ENCODE results near the gene IL17RB.
A peak's percentile ranks its signal among the peaks of the same experiment; 100 is the strongest.

IL17RB gene

GRCh38 chr3:53833700-53834099 lies 12.7 kb upstream of the IL17RB start:
- Histone ChIP-seq H3K23ac (ENCODE audit: low read depth, low read length, poor library complexity) (no peak overlapping the region), H2AFZ (ENCODE audit: low read length) (no peak overlapping the region), H2AK5ac (ENCODE audit: low read depth, low read length) (peak overlapping the region; percentile 19), H3K27ac (replicated peaks; ENCODE audit: low read length) (no peak overlapping the region), H3K4me3 (ENCODE audit: low read length in 2 of 2) (no peak overlapping the region), H3K27me3 (ENCODE audit: control insufficient read depth in 3 of 3, insufficient read depth in 3 of 3, low read depth in 1 of 3, low read length in 3 of 3) (no peaks in the 10 kb centered on the region), H2BK5ac (ENCODE audit: low read length) (peak overlapping the region; percentile 49), H3K4ac (ENCODE audit: low read length) (no peak overlapping the region), H3K4me2 (ENCODE audit: insufficient read depth, low read length, poor library complexity, severe bottlenecking) (no peak overlapping the region), H2BK12ac (ENCODE audit: low read length) (no peak overlapping the region), H3K14ac (ENCODE audit: low read length) (no peak overlapping the region), H3K18ac (ENCODE audit: low read length) (no peak overlapping the region), H3K36me3 (replicated peaks in 1 of 2; ENCODE audit: control insufficient read depth in 2 of 2, insufficient read depth in 2 of 2, low read length in 2 of 2) (peaks cover 2 to 4% of the 10 kb centered on the region in 2 donors), H3K9ac (ENCODE audit: low read depth, low read length, poor library complexity) (no peak overlapping the region), H4K91ac (ENCODE audit: low read depth, low read length, poor library complexity) (no peak overlapping the region), H2BK120ac (ENCODE audit: low read depth, low read length) (no peak overlapping the region), H3K79me1 (ENCODE audit: low read depth, low read length) (peaks cover 2% of the 10 kb centered on the region), H4K8ac (ENCODE audit: low read depth, low read length) (no peak overlapping the region), H3K4me1 (ENCODE audit: control insufficient read depth in 2 of 2, insufficient read depth in 1 of 2, low read depth in 1 of 2, low read length in 2 of 2) (no peaks in the 10 kb centered on the region), H2BK15ac (ENCODE audit: low read length) (no peak overlapping the region), H3K9me3 (replicated peaks in 1 of 2; ENCODE audit: control insufficient read depth in 2 of 2, insufficient read depth in 1 of 2, low read depth in 1 of 2, low read length in 2 of 2) (no peaks in the 10 kb centered on the region)
- no peak for DNase-seq (ENCODE audit: low spot score)
- WGBS, 2 donors (ENCODE audit: extremely low coverage in 2 of 2, insufficient read length in 2 of 2, insufficient replicate concordance in 1 of 2): no CpG with 5 or more reads among the region's 5 CpGs

- no peak overlapping the region for H2BK120ac ChIP-seq (ENCODE audit: low read depth, low read length)
- no peaks in the 10 kb centered on the region for H3K27me3 ChIP-seq (ENCODE audit: control insufficient read depth in 3 of 3, insufficient read depth in 3 of 3, low read depth in 1 of 3, low read length in 3 of 3)
- H3K18ac ChIP-seq (ENCODE audit: low read length): no peak overlapping the region
- no peak overlapping the region for H2BK12ac ChIP-seq (ENCODE audit: low read length)
- no peak for DNase-seq (ENCODE audit: low spot score)
- H3K14ac ChIP-seq (ENCODE audit: low read length): no peak overlapping the region
- H3K36me3 ChIP-seq (replicated peaks in 1 of 2; ENCODE audit: control insufficient read depth in 2 of 2, insufficient read depth in 2 of 2, low read length in 2 of 2): peaks cover 2 to 4% of the 10 kb centered on the region in 2 donors
- peaks cover 2% of the 10 kb centered on the region for H3K79me1 ChIP-seq (ENCODE audit: low read depth, low read length)
- no peak overlapping the region for H3K4ac ChIP-seq (ENCODE audit: low read length)
- no peaks in the 10 kb centered on the region for H3K4me1 ChIP-seq (ENCODE audit: control insufficient read depth in 2 of 2, insufficient read depth in 1 of 2, low read depth in 1 of 2, low read length in 2 of 2)
- no peak overlapping the region for H2BK15ac ChIP-seq (ENCODE audit: low read length)
- H4K91ac ChIP-seq (ENCODE audit: low read depth, low read length, poor library complexity): no peak overlapping the region
- no peak overlapping the region for H3K27ac ChIP-seq (replicated peaks; ENCODE audit: low read length)
- no peak overlapping the region for H4K8ac ChIP-seq (ENCODE audit: low read depth, low read length)
- no peak overlapping the region for H3K4me3 ChIP-seq (ENCODE audit: low read length in 2 of 2)
- H2AFZ ChIP-seq (ENCODE audit: low read length): no peak overlapping the region
- H3K9me3 ChIP-seq (replicated peaks in 1 of 2; ENCODE audit: control insufficient read depth in 2 of 2, insufficient read depth in 1 of 2, low read depth in 1 of 2, low read length in 2 of 2): no peaks in the 10 kb centered on the region
- no peak overlapping the region for H3K23ac ChIP-seq (ENCODE audit: low read depth, low read length, poor library complexity)
- no CpG with 5 or more reads among the region's 6 CpGs for WGBS, 2 donors (ENCODE audit: extremely low coverage in 2 of 2, insufficient read length in 2 of 2, insufficient replicate concordance in 1 of 2)
- H3K4me2 ChIP-seq (ENCODE audit: insufficient read depth, low read length, poor library complexity, severe bottlenecking): no peak overlapping the region
- no peak overlapping the region for H2BK5ac ChIP-seq (ENCODE audit: low read length)
- no peak overlapping the region for H3K9ac ChIP-seq (ENCODE audit: low read depth, low read length, poor library complexity)
- no peak overlapping the region for H2AK5ac ChIP-seq (ENCODE audit: low read depth, low read length)
Observed at GRCh38 chr3:53834429-53835095, 11.8 kb upstream of the IL17RB start.

- Histone ChIP-seq H2BK15ac (ENCODE audit: low read length) (no peak overlapping the region), H2BK120ac (ENCODE audit: low read depth, low read length) (no peak overlapping the region), H2AFZ (ENCODE audit: low read length) (no peak overlapping the region), H2BK5ac (ENCODE audit: low read length) (no peak overlapping the region), H3K4me1 (ENCODE audit: control insufficient read depth in 2 of 2, insufficient read depth in 1 of 2, low read depth in 1 of 2, low read length in 2 of 2) (no peaks in the 10 kb centered on the region), H3K36me3 (replicated peaks in 1 of 2; ENCODE audit: control insufficient read depth in 2 of 2, insufficient read depth in 2 of 2, low read length in 2 of 2) (peaks cover 2 to 6% of the 10 kb centered on the region in 2 donors), H2BK12ac (ENCODE audit: low read length) (no peak overlapping the region), H3K4me3 (ENCODE audit: low read length in 2 of 2) (no peak overlapping the region), H3K27me3 (ENCODE audit: control insufficient read depth in 3 of 3, insufficient read depth in 3 of 3, low read depth in 1 of 3, low read length in 3 of 3) (no peaks in the 10 kb centered on the region), H4K8ac (ENCODE audit: low read depth, low read length) (no peak overlapping the region), H3K14ac (ENCODE audit: low read length) (no peak overlapping the region), H3K4me2 (ENCODE audit: insufficient read depth, low read length, poor library complexity, severe bottlenecking) (no peak overlapping the region), H3K18ac (ENCODE audit: low read length) (no peak overlapping the region), H3K27ac (replicated peaks; ENCODE audit: low read length) (no peak overlapping the region), H2AK5ac (ENCODE audit: low read depth, low read length) (no peak overlapping the region), H3K79me1 (ENCODE audit: low read depth, low read length) (peaks cover 2% of the 10 kb centered on the region), H3K9ac (ENCODE audit: low read depth, low read length, poor library complexity) (no peak overlapping the region), H3K9me3 (replicated peaks in 1 of 2; ENCODE audit: control insufficient read depth in 2 of 2, insufficient read depth in 1 of 2, low read depth in 1 of 2, low read length in 2 of 2) (no peaks in the 10 kb centered on the region), H4K91ac (ENCODE audit: low read depth, low read length, poor library complexity) (no peak overlapping the region), H3K23ac (ENCODE audit: low read depth, low read length, poor library complexity) (no peak overlapping the region), H3K4ac (ENCODE audit: low read length) (no peak overlapping the region)
- DNase-seq (ENCODE audit: low spot score): no peak
- no CpG with 5 or more reads among the region's 1 CpG for WGBS, 2 donors (ENCODE audit: extremely low coverage in 2 of 2, insufficient read length in 2 of 2, insufficient replicate concordance in 1 of 2)
Observed at GRCh38 chr3:53835257-53835656, 11.1 kb upstream of the IL17RB start.

GRCh38 chr3:53836084-53836872 lies 10.1 kb upstream of the IL17RB start:
- Histone ChIP-seq H4K8ac (ENCODE audit: low read depth, low read length) (no peak overlapping the region), H3K27ac (replicated peaks; ENCODE audit: low read length) (no peak overlapping the region), H3K23ac (ENCODE audit: low read depth, low read length, poor library complexity) (peak overlapping the region; percentile 57), H2BK12ac (ENCODE audit: low read length) (no peak overlapping the region), H3K9ac (ENCODE audit: low read depth, low read length, poor library complexity) (peak overlapping the region; percentile 4), H3K36me3 (replicated peaks in 1 of 2; ENCODE audit: control insufficient read depth in 2 of 2, insufficient read depth in 2 of 2, low read length in 2 of 2) (peaks cover 2 to 6% of the 10 kb centered on the region in 2 donors), H3K9me3 (replicated peaks in 1 of 2; ENCODE audit: control insufficient read depth in 2 of 2, insufficient read depth in 1 of 2, low read depth in 1 of 2, low read length in 2 of 2) (no peaks in the 10 kb centered on the region), H2AFZ (ENCODE audit: low read length) (no peak overlapping the region), H3K4me3 (ENCODE audit: low read length in 2 of 2) (peak overlapping the region in 1 of 2 donors; percentile 46), H2AK5ac (ENCODE audit: low read depth, low read length) (no peak overlapping the region), H2BK5ac (ENCODE audit: low read length) (no peak overlapping the region), H3K4me1 (ENCODE audit: control insufficient read depth in 2 of 2, insufficient read depth in 1 of 2, low read depth in 1 of 2, low read length in 2 of 2) (no peaks in the 10 kb centered on the region), H4K91ac (ENCODE audit: low read depth, low read length, poor library complexity) (no peak overlapping the region), H3K18ac (ENCODE audit: low read length) (no peak overlapping the region), H3K4me2 (ENCODE audit: insufficient read depth, low read length, poor library complexity, severe bottlenecking) (no peak overlapping the region), H3K14ac (ENCODE audit: low read length) (no peak overlapping the region), H3K27me3 (ENCODE audit: control insufficient read depth in 3 of 3, insufficient read depth in 3 of 3, low read depth in 1 of 3, low read length in 3 of 3) (no peaks in the 10 kb centered on the region), H2BK15ac (ENCODE audit: low read length) (no peak overlapping the region), H3K79me1 (ENCODE audit: low read depth, low read length) (peaks cover under 1% of the 10 kb centered on the region), H3K4ac (ENCODE audit: low read length) (no peak overlapping the region), H2BK120ac (ENCODE audit: low read depth, low read length) (no peak overlapping the region)
- no peak for DNase-seq (ENCODE audit: low spot score)
- no CpG with 5 or more reads among the region's 9 CpGs for WGBS, 2 donors (ENCODE audit: extremely low coverage in 2 of 2, insufficient read length in 2 of 2, insufficient replicate concordance in 1 of 2)
